GM19099 (cell line): ENCODE data around the gene ANKRD45.

ENCODE experiments used
- POLR2A ChIP-seq: IDR thresholded peaks from 3 replicates; pipeline ENCODE4 v1.6.1; 2011; ENCODE audit warnings: low read depth; ENCODE audit not compliant: insufficient read length; ENCODE audit errors: extremely low read depth

The ANKRD45 gene

DNA sequence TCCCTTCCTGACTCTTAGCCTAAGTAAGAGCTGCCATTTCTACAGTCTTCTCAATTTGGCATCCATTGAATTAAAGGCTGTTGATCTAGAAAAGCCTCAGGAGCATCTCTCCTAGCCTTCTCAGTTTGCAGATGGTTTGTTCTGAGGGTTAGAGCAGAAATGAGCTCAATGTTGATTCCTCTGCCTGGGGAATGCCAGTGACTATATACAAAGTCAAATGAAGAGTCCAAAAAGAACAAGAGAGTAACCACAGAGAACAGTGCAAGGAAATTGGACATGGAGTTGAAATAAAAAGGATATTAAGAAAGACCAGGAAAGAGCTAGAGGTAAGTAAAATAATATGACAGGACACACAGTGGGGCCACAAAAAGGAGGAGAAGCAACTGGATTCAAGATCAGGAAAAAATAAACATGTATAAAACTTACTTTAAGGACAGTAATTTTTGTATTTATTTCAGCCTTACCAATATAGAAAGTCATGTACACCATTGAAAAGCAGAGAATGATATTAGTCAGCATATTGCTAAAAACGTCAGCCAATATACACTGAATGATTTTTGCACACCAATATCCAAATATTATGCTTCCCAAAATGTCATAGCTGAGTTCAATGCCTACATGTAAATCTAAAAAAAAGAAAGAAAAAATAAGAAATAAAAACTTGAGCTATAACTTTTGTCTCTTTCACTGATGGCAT is 88.1 kb downstream of the ANKRD45 start:
- TF ChIP-seq POLR2A = no peak

DNA sequence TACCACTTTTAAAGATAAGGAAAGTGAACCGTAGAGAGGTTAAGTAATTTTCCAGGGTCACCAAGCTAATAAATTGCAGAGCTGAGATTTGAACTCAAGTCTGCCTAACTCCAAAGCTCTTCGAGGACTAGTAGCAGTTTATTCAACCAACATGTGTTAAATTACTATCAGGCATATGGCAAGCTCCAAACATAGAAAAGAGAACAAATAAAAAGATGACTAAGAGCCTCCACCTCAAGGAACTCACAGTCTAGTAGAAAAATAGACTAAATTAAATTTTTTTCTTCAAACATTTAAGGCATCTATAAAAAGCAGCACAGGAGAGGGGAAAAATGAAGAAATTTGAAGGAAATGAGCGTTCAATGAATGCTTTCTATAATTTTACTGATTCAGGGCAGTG is 89.0 kb downstream of the ANKRD45 start:
- no peak for TF ChIP-seq POLR2A

DNA sequence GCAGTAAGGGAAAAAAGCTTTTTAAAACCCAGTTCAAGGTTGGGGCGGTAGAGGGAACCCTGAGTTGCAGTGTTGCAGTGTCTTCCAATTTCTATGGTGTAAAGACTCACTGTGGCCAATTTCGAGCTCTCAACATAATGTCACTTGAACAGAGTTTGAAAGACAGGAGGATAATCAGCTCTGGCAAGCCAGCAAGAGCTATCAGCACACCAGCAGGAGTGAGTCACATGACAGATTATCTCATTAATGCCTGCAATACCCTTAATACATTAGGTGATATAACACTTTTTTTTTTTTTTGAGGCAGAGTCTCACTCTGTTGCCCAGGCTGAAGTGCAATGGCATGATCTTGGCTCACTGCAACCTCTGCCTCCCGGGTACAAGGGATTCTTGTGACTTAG is 89.6 kb downstream of the ANKRD45 start:
- TF ChIP-seq POLR2A = no peak

DNA sequence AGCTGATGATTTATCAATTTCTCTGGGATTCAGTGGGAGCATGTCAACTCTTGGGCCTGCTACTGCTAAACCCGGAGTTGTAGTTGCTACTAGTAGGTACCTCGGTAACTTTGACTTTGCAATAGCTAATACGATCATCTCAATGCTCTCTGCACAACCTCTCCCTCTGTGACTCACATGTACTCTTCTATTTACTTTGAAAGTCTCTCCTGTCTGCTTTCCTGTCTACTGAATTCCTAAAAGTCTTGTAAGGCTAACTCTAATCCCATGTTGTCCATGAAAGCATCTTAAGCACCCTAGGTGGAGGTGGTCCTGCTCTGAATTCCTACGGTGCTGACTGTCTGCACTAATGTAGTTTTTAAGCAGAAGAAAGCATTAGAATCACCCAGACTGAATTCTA is 96.1 kb downstream of the ANKRD45 start:
- TF ChIP-seq POLR2A = no peak

DNA sequence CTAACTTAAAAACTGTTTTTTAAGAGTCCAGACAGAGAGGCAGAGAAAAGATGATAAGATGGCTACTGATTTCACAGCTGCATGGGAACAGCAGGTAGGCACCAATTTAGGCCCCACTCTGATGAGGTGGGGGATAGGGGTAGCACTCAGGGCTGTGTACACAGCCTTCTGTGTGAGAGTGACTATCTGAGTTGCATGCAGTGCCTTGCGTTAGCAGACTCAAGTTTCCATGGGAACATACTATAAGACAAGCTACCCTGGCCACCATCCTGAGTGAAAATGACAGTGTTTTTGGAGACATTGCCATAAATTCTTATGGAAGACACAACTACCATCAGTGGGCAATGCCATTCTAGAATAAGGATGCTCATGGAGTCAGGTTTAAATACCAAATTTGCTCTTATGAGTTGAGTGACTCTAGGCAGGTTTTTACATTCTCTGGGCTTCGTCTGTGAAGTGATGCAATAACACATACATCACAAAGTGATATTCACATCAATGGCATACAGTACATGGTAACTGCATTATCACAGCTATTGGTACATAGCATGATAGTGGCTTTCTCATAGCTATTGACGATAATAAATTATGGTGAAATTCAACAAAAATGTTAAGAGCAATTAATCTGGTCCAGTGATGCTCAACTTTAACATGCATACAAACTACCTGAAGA is 97.3 kb downstream of the ANKRD45 start:
- no peak for TF ChIP-seq POLR2A

DNA sequence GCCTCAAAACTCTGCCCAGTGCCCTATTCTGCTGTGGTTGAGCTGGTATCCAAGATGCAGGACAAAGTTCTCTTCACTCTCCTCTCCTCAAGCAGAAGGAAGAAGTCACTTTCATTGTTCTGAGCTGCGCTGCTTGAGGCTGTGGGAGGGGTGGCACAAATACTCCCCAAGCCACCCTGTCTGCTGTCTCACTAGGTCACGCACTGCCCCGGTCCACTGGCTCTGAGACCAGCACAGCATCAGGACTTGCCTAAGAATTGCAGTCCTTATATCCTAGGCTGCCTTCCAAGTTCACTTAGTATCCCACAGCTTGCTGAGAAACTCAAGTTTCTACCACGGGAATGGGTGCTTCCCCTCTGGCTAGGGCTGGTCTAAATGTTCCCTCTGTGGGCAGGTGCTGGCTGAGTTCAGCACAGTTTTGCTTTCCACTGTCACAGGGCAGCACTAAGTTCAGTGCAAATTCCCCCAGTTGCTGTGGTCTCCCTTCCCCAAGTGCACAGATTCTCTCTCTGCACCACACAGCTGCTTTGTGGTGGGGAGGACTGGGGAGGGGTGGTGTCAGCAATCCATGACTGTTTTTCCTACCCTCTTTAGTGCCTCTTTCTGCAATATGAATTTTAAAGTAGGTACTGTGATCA is 99.2 kb downstream of the ANKRD45 start:
- TF ChIP-seq POLR2A = no peak

DNA sequence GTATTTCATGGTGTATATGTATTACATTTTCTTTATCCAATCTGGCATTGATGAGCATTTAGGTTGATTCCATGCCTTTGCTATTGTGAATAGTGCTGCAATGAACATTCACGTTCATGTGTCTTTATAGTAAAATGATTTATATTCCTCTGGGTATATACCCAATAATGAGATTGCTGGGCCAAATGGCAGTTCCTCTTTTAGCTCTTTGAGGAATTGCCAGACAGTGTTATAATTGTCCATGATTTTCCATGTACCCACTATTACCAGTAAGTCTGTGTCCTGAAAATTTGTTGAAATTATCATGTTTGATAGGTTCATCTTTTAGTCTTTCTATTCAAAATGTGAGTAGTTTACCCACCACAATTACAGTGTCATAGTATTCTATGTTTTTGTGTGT is 101.2 kb downstream of the ANKRD45 start:
- TF ChIP-seq POLR2A = no peak

DNA sequence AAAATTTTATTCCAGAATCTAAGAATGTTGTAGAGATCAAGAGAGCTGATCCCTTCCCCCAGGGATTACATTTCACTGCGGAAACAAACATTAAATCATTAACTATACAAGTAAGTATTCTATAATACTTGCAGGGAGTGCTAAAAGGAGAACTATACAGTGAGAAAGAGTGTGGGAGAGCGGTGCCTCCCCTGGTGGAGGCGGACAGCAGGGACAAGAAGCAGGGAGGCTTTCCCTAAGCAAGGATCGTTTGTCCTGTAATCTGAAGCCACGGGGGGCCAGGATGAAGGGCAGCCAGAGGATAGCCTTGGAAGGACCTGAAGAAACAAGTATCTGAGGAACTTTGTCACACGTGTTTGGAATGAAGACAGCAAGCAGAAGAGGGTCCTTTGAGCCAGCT is 106.8 kb downstream of the ANKRD45 start:
- no peak for TF ChIP-seq POLR2A

DNA sequence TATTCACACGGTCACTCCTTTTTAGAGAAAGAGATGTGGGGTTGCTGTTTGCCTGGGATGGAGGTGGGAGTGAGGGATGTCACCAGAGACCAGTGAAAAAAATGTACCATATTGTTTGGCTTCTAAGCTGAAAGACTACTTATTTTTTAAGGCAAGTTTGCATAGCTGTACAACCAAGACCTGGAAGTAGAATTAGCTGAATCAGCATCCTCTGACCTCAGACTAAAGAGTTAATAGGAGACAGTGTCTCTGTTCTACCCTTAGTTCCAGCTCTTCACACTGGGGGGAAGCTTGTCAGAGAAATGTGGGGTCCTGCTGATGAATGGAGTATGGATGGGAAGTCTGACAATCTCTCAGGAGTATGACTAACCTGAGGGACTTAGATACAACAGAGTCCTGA is 108.4 kb downstream of the ANKRD45 start:
- no peak for TF ChIP-seq POLR2A

DNA sequence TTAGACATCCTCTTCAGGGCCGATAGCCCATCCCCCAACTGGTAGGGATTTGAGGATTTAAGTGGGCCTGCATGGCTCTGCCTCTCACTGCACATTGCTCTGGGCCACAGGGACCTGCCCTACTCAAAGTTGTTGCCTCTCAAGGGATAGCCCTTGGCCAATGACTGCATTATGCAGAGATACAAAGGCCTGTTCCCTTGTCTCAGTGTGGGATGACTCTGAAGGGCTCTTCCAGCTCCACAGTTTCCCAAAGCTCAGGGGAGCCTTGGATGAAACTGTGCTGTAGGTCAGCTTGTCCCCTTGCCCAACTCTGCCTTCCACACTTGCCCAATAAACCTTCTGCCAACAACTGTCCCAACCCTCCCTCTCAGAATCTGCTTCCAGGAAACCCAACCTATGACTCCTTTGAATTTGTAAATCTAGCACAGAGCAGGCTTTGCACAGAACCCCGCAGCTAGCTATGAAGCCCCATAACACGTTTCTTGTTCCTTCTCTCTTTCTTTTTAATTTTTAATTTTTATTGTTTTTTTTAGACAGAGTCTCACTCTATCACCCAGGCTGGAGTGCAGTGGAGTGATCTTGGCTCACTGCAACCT is 109.3 kb downstream of the ANKRD45 start:
- no peak for TF ChIP-seq POLR2A
